ENCODE results near the gene PTPRN2.

DNA sequence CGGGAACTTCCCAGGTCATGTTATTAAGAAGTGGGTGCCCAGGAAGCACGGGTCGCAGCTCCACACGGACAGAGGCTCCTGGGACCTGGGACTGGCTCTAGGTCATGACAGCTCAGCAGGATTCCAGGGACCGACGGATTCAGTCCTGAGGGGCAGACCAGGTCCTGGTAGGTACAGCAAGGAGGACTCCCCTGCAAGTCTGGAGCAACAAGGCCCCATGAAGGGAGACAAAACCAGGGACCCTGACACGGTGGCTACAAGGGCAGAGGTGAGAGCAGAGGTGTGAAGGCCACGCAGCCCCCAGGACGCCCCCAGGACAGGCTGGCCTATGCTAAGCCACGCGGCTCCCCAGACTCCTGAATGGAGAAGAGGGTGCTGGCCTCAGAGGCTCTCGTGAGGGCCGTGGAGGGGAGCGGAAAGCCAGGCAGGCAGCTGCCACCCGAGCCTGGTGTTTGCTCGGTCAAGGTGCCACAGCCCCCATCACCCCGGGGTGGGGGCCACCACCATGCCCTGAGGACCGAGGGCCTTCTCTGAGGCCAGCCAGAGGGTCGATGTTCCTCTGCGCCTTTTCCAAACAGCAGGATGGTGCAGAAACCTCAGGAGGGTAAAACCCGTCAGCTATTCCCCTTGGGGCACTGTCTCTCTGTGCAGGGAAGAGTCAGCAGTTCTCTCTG is 348.9 kb downstream of the PTPRN2 start:
- TF ChIP-seq BCL11A (IDR thresholded peaks at IDR 0.05; ENCODE audit: low read depth in 2 of 2, low read length in 2 of 2): no peak
- no peak for TF ChIP-seq EP300 (IDR thresholded peaks at IDR 0.05; ENCODE audit: borderline replicate concordance in 1 of 2, low read depth in 2 of 2, low read length in 2 of 2)
- no peak for TF ChIP-seq NANOG (IDR thresholded peaks at IDR 0.05; ENCODE audit: insufficient read depth, low read depth, low read length, poor library complexity, severe bottlenecking)
- no peak for TF ChIP-seq GTF2F1 (IDR thresholded peaks at IDR 0.05; ENCODE audit: borderline replicate concordance, low read depth, low read length)
- no peak for TF ChIP-seq CTCF (IDR thresholded peaks at IDR 0.05; ENCODE audit: control extremely low read depth in 1 of 3, insufficient read depth in 1 of 3, low read depth in 1 of 3, low read length in 3 of 3)
- TF ChIP-seq POLR2A (IDR thresholded peaks at IDR 0.05; ENCODE audit: control extremely low read depth in 1 of 2, low read depth in 2 of 2, low read length in 2 of 2): no peak
- no peak for TF ChIP-seq TCF12 (IDR thresholded peaks at IDR 0.05; ENCODE audit: low read depth, low read length)
- no peak for TF ChIP-seq USF2 (IDR thresholded peaks at IDR 0.05; ENCODE audit: low read length)
- no peak for TF ChIP-seq NRF1 (IDR thresholded peaks at IDR 0.05; ENCODE audit: low read depth, low read length)
- TF ChIP-seq PHF8 (conservative IDR thresholded peaks at IDR 0.05; ENCODE audit: low read depth, low read length): no peak
- no peak for TF ChIP-seq YY1 (IDR thresholded peaks at IDR 0.05; ENCODE audit: low read depth, low read length)
- TF ChIP-seq ATF3 (IDR thresholded peaks at IDR 0.05; ENCODE audit: insufficient read depth, low read depth, low read length): no peak
- TF ChIP-seq POLR2AphosphoS5 (IDR thresholded peaks at IDR 0.05; ENCODE audit: low read depth, low read length): no peak
- no peak for TF ChIP-seq ATF2 (IDR thresholded peaks at IDR 0.05; ENCODE audit: low read length)

All from H1 (cell line).